Muscle layer of duodenum (tissue), 2 donors: ENCODE data around the gene OOSP2.
"Not testable (repeated sequence)": the region's sequence is repeated elsewhere in the genome, so short reads cannot be mapped to it uniquely, and the experiment has no call there.

ENCODE experiments used
- H3K27ac ChIP-seq: one replicate; pipeline ENCODE4 v1.7.0; 2013; ENCODE audit warnings: mild to moderate bottlenecking, low read length
- H3K27me3 ChIP-seq: one replicate; pipeline ENCODE4 v1.7.0; 2013; ENCODE audit warnings: low read depth, mild to moderate bottlenecking, control low read depth, low read length
- H3K36me3 ChIP-seq, 2 donors: one replicate each; pipeline ENCODE4 v1.7.0; 2013; ENCODE audit warnings: low read length in 2 of 2, control low read depth in 1 of 2, mild to moderate bottlenecking in 1 of 2; ENCODE audit not compliant: insufficient read depth in 2 of 2, control insufficient read depth in 1 of 2
- H3K4me1 ChIP-seq, 2 donors: one replicate each; pipeline ENCODE4 v1.7.0; 2013; ENCODE audit warnings: low read length in 2 of 2, mild to moderate bottlenecking in 2 of 2, control low read depth in 1 of 2, moderate library complexity in 1 of 2; ENCODE audit not compliant: insufficient read depth in 2 of 2, control insufficient read depth in 1 of 2
- H3K4me3 ChIP-seq, 2 donors: one replicate each; pipeline ENCODE4 v1.7.0; 2013; ENCODE audit warnings: low read length in 2 of 2, low read depth in 1 of 2, mild to moderate bottlenecking in 1 of 2
- H3K9me3 ChIP-seq, 2 donors: one replicate each; pipeline ENCODE4 v1.7.0; 2013; ENCODE audit warnings: low read length in 2 of 2, control low read depth in 1 of 2, mild to moderate bottlenecking in 1 of 2; ENCODE audit not compliant: control insufficient read depth in 1 of 2
- donor health status: healthy.

OOSP2 gene

DNA sequence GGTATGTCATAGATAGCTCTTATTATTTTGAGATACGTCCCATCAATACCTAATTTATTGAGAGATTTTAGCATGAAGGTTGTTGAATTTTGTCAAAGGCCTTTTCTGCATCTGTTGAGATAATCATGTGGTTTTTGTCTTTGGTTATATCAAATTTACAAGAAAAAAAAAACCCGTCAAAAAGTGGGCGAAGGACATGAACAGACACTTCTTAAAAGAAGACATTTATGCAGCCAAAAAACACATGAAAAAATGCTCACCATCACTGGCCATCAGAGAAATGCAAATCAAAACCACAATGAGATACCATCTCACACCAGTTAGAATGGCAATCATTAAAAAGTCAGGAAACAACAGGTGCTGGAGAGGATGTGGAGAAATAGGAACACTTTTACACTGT, 10.6 kb downstream of the OOSP2 start:
- not testable (repeated sequence) for H3K36me3 ChIP-seq, H3K4me3 ChIP-seq, H3K4me1 ChIP-seq, H3K9me3 ChIP-seq, H3K27me3 ChIP-seq, H3K27ac ChIP-seq

DNA sequence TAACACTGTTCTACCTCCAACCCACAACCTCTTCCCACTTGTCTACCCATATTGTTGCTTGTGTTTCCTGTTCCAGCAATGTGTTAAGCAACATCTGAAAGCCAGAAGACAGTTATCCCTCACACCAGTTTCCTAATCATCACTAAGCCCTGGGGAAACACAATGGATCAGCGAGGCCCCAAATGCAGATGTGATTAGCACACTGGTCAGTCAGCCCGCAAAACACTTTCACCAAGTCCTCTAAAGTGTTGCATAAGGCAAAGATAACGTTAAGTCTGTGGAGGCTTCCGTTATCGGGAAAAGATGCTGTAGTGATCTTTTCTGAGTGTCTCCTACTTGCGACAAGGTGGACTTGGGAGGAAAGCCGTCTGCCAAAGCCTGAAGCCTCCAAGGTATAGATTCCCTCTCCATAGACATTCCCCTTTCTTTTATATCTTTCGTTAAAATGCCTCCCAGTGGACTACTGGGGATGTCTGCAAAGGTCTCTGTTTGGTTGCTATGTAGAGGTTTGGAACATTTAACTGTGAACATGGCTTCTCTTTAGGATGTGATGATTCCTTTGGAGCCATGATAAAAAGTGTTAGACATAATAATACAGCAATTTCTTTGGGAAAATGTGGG, 16.2 kb downstream of the OOSP2 start, which contains the start of gene MS4A3:
Gene MS4A3 (plus strand): TSS at position 317 of the 621 bp plus-strand sequence. CDS start 4,496 bp downstream, outside the sequence.
- no peaks in the 10 kb centered on the region for H3K36me3 ChIP-seq
- H3K27me3 ChIP-seq = no peaks in the 10 kb centered on the region
- H3K9me3 ChIP-seq = peaks cover 0 to 5% of the 10 kb centered on the region in 2 donors
- no peak within 1 kb of the TSS for H3K4me3 ChIP-seq
- H3K4me1 ChIP-seq = no peaks in the 10 kb centered on the region
- no peak within 1 kb of the TSS for H3K27ac ChIP-seq

DNA sequence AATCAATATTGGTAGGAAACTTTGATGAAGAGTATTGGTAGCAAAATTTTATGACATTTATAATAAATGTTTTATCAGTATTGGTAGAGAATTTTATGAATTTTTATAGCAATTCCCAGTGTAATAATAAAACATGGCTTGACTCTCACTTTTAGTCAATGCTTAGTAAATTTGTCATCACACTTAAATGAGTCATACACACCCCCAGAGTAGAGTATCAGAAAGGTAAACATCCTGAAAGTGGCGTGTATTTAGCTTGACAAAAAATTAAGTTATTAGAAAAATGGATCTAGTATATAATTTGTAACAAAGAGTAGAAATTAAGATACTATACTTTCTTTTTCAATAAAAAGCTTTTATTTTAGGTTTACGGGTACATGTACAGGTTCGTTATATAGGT, 18.8 kb downstream of the OOSP2 start:
- Histone ChIP-seq H3K4me1 (no peaks in the 10 kb centered on the region), H3K4me3 (no peak overlapping the region), H3K27me3 (no peaks in the 10 kb centered on the region), H3K27ac (no peak overlapping the region), H3K36me3 (no peaks in the 10 kb centered on the region), H3K9me3 (peaks cover 0 to 5% of the 10 kb centered on the region in 2 donors)

DNA sequence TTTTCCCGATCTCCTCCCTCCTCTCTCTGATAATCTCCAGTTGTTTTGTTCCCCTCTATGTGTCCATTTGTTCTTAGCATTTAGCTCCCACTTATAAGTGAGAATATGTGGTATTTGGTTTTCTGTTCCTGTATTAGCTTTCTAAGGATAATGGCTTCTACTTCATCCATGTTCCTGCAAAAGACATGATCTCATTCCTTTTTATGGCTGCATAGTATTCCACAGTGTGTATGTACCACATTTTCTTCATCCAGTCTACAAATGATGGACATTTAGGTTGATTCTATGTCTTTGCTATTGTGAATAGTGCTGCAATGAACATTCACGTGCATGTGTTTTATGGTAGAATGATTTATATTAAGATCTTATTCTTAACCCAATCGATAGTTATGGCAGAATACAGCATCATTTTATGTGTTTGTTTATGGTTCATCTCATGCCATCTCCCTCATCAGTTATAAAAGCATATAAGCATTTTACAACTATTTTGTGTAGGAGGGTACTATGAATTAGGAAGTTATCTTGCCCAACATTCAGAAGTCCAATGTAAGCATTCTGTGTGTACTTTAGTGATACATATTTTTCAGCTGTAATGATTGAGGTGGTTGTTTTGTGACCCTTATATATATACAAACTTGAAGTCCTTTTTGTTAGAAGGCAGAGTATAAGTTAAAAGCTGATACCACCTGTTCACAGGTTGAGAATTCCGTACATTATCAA, 19.5 kb downstream of the OOSP2 start:
- Histone ChIP-seq H3K27me3 (no peaks in the 10 kb centered on the region), H3K27ac (no peak overlapping the region), H3K4me1 (no peaks in the 10 kb centered on the region), H3K9me3 (peaks cover 0 to 5% of the 10 kb centered on the region in 2 donors), H3K36me3 (no peaks in the 10 kb centered on the region), H3K4me3 (no peak overlapping the region)

DNA sequence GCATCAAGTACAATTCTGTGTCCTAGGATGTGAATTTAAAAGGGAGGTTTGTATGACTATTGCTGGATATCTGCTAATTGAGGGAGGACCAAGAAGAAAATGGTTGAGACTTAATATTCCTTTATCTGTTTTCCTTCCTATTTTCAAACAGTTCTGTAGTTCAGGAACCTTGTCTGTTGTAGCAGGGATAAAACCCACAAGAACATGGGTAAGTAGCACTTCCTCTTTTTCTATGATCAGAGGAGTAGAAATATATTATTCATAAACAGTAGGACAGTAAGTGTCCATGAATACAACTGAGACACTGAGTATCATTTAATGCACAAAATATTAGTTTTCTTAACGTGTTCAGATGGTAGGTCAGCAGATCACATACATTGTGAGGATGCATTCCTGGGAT, 23.9 kb downstream of the OOSP2 start:
- H3K4me3 ChIP-seq = no peak overlapping the region
- H3K27ac ChIP-seq = no peak overlapping the region
- no peaks in the 10 kb centered on the region for H3K36me3 ChIP-seq
- H3K27me3 ChIP-seq = no peaks in the 10 kb centered on the region
- H3K4me1 ChIP-seq = no peaks in the 10 kb centered on the region
- peaks cover 0 to 5% of the 10 kb centered on the region in 2 donors for H3K9me3 ChIP-seq

DNA sequence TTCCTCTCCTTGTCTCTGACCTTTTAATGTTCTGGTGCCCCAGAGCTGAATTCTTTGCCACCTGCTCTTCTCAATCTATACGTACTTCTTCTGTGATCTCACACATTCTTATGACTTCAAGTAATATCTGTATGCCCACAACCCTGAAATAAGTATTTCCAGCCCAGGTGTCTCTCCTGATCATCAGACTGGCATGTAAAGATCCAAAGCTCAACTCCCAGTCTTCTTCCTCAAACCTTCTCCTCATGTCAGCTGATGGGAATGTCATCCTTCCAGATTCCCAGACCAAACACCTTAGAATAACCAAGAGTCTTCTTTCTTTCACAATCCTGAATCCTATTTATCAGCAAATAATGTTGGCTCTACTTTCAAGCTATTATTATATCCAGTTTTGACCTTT, 25.6 kb downstream of the OOSP2 start:
- no peaks in the 10 kb centered on the region for H3K36me3 ChIP-seq
- no peaks in the 10 kb centered on the region for H3K4me1 ChIP-seq
- no peaks in the 10 kb centered on the region for H3K27me3 ChIP-seq
- H3K9me3 ChIP-seq = no peaks in the 10 kb centered on the region
- H3K27ac ChIP-seq = no peak overlapping the region
- H3K4me3 ChIP-seq = no peak overlapping the region

DNA sequence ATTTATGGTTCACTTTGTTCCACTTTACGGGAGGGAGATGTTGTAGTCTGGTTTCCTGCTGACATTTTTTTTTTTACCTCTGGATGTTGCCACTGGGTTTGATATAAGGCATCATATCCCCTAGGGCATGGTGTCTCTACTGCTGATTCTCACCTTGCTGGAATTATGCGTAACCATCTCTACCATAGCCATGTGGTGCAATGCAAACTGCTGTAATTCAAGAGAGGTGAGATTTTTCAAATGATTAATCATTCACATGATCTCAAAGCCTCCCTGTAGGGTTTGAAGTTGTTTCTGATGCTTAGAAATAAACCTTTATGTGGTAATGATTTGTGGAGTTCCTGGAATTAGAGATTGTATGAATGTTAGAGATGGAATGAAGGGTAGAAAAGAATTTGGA, 29.2 kb downstream of the OOSP2 start:
- Histone ChIP-seq H3K4me1 (no peaks in the 10 kb centered on the region), H3K27me3 (no peaks in the 10 kb centered on the region), H3K36me3 (no peaks in the 10 kb centered on the region), H3K27ac (no peak overlapping the region), H3K4me3 (no peak overlapping the region), H3K9me3 (no peaks in the 10 kb centered on the region)

DNA sequence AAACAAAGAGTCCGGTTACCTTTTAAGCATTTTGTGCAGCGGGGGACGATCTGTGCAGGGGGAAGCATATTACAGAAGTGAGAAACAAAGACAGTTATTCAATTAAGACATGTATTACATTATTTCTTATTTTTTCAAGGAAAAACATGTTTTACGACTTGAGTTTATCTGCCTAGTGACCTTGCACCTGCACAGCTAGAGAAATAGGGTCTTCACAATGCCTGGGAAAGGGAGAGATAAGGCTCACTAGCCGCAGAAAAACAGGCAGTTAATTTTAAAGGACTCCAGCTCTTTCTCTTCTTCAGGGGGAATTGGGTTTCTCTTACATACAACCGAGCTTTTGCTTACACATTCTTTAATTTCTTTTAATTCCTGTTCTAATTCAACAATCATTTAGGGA, 31.4 kb downstream of the OOSP2 start:
- not testable (repeated sequence) for H3K9me3 ChIP-seq, H3K27me3 ChIP-seq, H3K36me3 ChIP-seq, H3K4me1 ChIP-seq, H3K4me3 ChIP-seq, H3K27ac ChIP-seq

DNA sequence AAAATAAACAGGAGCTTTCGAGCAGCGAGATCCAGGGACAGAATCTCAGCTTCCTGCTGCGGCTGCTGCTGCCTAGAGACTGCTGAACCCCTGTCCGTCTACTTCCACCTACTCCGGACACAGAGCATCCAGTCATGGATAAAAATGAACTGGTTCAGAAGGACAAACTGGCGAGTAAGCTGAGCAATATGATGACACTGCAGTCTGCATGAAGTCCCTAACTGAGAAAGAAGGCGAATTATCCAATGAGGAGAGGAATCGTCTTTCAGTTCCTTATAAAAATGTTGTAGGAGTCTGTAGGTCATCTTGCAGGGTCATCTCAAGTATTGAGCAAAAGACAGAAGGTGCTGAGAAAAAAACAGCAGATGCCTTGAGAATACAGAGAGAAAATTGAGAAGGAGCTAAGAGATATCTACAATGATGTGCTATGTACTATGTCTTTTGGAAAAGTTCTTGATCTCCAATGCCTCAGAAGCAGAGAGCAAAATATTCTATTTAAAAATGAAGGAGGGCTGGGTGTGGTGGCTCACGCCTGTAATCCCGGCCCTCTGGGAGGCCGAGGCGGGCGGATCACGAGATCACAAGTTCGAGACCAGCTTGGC, 37.1 kb downstream of the OOSP2 start:
- Histone ChIP-seq H3K36me3 (no peaks in the 10 kb centered on the region), H3K27ac (no peak overlapping the region), H3K4me1 (no peaks in the 10 kb centered on the region), H3K9me3 (no peaks in the 10 kb centered on the region), H3K4me3 (no peak overlapping the region), H3K27me3 (no peaks in the 10 kb centered on the region)

DNA sequence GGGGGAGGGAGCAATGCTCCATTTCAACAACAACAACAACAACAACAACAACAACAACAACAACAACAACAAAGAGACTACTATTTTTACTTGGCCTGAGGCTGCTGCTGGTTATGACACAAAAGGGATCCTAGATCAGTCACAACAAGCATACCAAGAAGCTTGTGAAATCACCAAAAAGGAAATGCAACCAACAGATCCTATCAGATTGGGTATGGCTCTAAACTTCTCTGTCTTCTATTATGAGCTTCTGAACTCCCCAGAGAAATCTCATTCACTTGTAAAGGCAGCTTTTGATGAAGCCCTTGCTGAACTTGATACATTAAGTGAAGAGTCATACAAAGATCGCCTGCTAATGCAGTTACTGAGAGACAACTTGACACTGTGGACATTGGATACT, 37.8 kb downstream of the OOSP2 start:
- no peaks in the 10 kb centered on the region for H3K9me3 ChIP-seq
- H3K36me3 ChIP-seq = no peaks in the 10 kb centered on the region
- H3K4me1 ChIP-seq = no peaks in the 10 kb centered on the region
- H3K27ac ChIP-seq = no peak overlapping the region
- no peaks in the 10 kb centered on the region for H3K27me3 ChIP-seq
- H3K4me3 ChIP-seq = no peak overlapping the region

DNA sequence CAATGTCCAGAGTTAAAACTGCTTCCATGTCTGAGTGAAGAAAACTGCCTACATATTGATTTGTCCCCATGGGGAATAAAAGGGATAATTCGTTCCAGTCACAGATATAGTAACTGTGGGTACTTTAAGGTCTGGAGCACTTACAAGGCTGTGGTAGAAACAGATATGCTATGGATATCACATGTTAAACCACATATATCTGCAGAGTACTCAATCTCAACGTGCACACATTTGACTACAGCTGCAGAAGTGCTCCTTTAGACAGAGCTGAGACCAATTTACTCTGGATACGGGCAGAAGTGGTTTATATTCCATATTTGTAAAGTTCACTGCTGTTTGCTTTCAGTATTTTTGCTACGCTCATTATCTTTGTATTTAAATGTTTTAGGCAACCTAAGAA, 38.5 kb downstream of the OOSP2 start:
- Histone ChIP-seq H3K27ac (no peak overlapping the region), H3K27me3 (no peaks in the 10 kb centered on the region), H3K4me1 (no peaks in the 10 kb centered on the region), H3K9me3 (no peaks in the 10 kb centered on the region), H3K4me3 (no peak overlapping the region), H3K36me3 (no peaks in the 10 kb centered on the region)
